ENCODE measurements around the gene NOS1AP. TPM values are rescaled to one million over a fixed set of nuclear protein-coding genes. Genes with fewer than 3 reads are reported as not detected.

Gene NOS1AP
- total RNA-seq, 1 donor from 2014 or later, result 0.79 TPM

- Histone ChIP-seq H3K4me3 (ENCODE audit: low read depth, low read length) (no peak overlapping the region), H3K27me3 (ENCODE audit: control insufficient read depth, insufficient read depth, low read length) (no peaks in the 10 kb centered on the region), H3K36me3 (ENCODE audit: control insufficient read depth, insufficient read depth, low read length) (no peaks in the 10 kb centered on the region)
- TF ChIP-seq CTCF (IDR thresholded peaks at IDR 0.05; ENCODE audit: insufficient read depth, low read length, poor library complexity, severe bottlenecking), result no peak
- no peak for DNase-seq (ENCODE audit: low read depth)
These were observed 43.9 kb downstream of the NOS1AP start for GRCh38 chr1:162113419-162113818.

GRCh38 chr1:162117039-162117774 is 47.7 kb downstream of the NOS1AP start:
- no peak for DNase-seq (ENCODE audit: low read depth)
- Histone ChIP-seq H3K27me3 (ENCODE audit: control insufficient read depth, insufficient read depth, low read length) (no peaks in the 10 kb centered on the region), H3K4me3 (ENCODE audit: low read depth, low read length) (no peak overlapping the region), H3K36me3 (ENCODE audit: control insufficient read depth, insufficient read depth, low read length) (no peaks in the 10 kb centered on the region)
- no peak for TF ChIP-seq CTCF (IDR thresholded peaks at IDR 0.05; ENCODE audit: insufficient read depth, low read length, poor library complexity, severe bottlenecking)

GRCh38 chr1:162118063-162118462 is 48.6 kb downstream of the NOS1AP start:
- no peak for TF ChIP-seq CTCF (IDR thresholded peaks at IDR 0.05; ENCODE audit: insufficient read depth, low read length, poor library complexity, severe bottlenecking)
- Histone ChIP-seq H3K27me3 (ENCODE audit: control insufficient read depth, insufficient read depth, low read length) (no peaks in the 10 kb centered on the region), H3K36me3 (ENCODE audit: control insufficient read depth, insufficient read depth, low read length) (no peaks in the 10 kb centered on the region), H3K4me3 (ENCODE audit: low read depth, low read length) (no peak overlapping the region)
- no peak for DNase-seq (ENCODE audit: low read depth)

GRCh38 chr1:162128693-162129356 is 59.3 kb downstream of the NOS1AP start:
- Histone ChIP-seq H3K36me3 (ENCODE audit: control insufficient read depth, insufficient read depth, low read length) (no peaks in the 10 kb centered on the region), H3K27me3 (ENCODE audit: control insufficient read depth, insufficient read depth, low read length) (no peaks in the 10 kb centered on the region), H3K4me3 (ENCODE audit: low read depth, low read length) (no peak overlapping the region)
- no peak for DNase-seq (ENCODE audit: low read depth)
- no peak for TF ChIP-seq CTCF (IDR thresholded peaks at IDR 0.05; ENCODE audit: insufficient read depth, low read length, poor library complexity, severe bottlenecking)

- no peak for TF ChIP-seq CTCF (IDR thresholded peaks at IDR 0.05; ENCODE audit: insufficient read depth, low read length, poor library complexity, severe bottlenecking)
- Histone ChIP-seq H3K27me3 (ENCODE audit: control insufficient read depth, insufficient read depth, low read length) (no peaks in the 10 kb centered on the region), H3K4me3 (ENCODE audit: low read depth, low read length) (no peak overlapping the region), H3K36me3 (ENCODE audit: control insufficient read depth, insufficient read depth, low read length) (no peaks in the 10 kb centered on the region)
- DNase-seq (ENCODE audit: low read depth), result no peak
These were observed 60.8 kb downstream of the NOS1AP start for GRCh38 chr1:162130308-162130707.

All from kidney epithelial cell (primary cell).